KG1 (cell line): Measurements from ENCODE around the gene DDX25.
"Not testable (repeated sequence)": the region's sequence is repeated elsewhere in the genome, so short reads cannot be mapped to it uniquely, and the experiment has no call there.

Experiments
- DNase-seq: peaks from one replicate; lab custom pipeline; 2025; lab: John Stamatoyannopoulos, UW

DDX25 gene

GRCh38 chr11:125903711-125904659 lies at the start of gene DDX25:
TSS of gene DDX25 (plus strand) at chr11:125904508. CDS start at chr11:125904518, 10 bp downstream.
- no peak for DNase-seq

- not testable (repeated sequence) for DNase-seq
These were observed 46.6 kb upstream of the DDX25 start for GRCh38 chr11:125857670-125858069.

- DNase-seq = not testable (repeated sequence)
These were observed 41.5 kb upstream of the DDX25 start for GRCh38 chr11:125862786-125863185.

DNA sequence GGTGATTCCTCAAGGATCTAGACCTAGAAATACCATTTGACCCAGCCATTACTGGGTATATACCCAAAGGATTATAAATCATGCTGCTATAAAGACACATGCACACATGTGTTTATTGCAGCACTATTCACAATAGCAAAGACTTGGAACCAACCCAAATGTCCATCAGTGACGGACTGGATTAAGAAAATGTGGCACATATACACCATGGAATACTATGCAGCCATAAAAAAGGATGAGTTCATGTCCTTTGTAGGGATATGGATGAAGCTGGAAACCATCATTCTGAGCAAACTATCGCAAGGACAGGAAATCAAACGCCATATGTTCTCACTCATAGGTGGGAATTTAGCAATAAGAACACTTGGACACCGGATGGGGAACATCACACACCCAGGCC lies 39.0 kb upstream of the DDX25 start:
- DNase-seq = not testable (repeated sequence)

GRCh38 chr11:125869521-125869920 lies 34.8 kb upstream of the DDX25 start:
- DNase-seq = no peak

- DNase-seq = no peak
These were observed 32.7 kb upstream of the DDX25 start for GRCh38 chr11:125871391-125872137.

DNA sequence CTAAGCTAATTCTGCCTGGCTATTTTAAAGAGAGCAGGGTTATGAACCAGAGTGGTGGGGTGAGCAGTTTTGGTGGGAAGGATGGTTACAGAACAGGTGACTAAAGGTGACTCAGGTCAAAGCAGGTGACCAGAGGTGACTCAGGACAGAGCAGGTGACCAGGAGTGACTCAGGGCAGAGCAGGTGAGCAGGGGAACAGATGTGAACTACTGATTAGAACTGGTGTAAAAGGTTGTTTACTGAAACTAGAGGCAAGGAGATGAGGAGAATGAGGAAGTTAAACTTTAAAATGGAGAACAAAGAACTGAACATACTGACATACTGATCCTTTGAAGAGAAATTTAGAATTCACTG lies 32.2 kb upstream of the DDX25 start:
- DNase-seq = no peak

DNA sequence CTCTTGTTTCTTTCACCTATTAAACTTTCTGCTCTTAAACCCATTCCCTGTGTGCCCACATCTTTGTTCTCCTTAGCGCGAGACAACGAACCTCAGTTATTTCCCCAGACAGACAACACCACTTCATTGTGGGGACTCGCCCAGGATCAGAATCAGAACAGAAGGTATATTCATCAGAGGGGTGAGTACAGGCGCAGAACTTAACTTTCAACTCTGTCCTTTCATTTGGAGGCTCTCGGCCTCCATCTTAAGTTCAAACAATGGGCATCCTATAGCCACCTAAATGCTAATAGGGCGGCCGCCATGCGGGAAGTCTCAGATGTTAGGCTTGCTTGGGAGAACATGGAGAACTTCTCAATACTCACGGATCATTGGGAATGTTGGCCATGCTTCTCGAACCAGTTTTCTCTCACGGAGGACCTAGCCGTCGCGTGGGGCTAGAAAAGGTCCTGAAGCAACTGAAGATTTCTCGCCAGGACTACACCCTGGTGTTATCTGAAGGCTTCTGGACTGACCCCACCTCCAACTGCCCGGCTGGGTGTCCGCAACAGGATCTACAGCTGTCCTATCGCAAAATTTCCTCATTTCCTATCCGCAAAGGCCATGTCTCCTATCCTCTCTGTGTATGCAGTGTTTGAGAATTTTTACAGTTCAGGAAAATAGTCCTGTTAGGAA lies 30.3 kb upstream of the DDX25 start:
- DNase-seq = no peak

DNA sequence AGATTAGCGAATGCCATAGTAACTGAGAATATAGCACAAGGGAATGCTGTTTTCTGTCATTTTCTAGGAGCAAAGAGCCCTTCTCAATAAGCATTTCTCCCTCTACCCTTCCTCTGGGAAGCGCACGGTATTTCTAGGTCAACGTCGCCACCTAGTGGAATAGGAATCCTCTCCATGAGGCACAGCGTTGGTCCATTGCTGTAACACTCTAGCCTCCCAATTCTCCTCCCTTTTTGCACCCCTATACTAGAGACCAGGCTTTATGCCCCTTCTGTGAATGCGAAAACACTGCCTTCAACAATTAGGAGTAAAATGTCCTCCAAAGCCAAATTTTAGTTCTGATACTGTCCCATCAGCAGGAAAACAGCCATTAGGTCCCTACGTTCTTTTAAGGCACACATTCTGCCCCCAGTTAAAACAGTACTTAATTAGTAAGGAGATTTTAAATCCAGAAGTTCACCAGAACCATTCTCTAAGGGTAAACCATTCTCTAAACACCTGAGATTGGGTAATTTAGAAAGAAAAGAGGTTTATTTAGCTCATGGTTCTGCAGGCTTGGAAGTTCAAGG lies 29.7 kb upstream of the DDX25 start:
- DNase-seq = peak; percentile 29

- DNase-seq = no peak
These were observed 23.0 kb upstream of the DDX25 start for GRCh38 chr11:125881291-125881690.

DNA sequence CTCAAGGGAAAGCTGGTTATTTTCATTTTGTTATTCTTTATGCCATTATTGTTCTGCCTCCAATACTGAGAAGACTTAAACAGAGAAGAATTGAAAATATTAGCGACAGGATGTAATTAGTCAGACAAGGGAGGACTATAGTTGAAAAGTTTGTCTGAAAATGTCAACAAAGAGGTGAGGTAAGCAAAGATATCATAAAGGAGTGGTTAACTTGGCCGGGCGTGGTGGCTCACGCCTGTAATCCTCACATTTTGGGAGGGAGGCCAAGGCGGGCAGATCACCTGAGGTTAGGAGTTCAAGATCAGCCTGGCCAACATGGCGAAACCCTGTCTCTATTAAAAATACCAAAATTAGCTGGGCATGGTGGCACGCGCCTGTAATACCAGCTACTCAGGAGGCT lies 20.9 kb upstream of the DDX25 start:
- no peak for DNase-seq

DNA sequence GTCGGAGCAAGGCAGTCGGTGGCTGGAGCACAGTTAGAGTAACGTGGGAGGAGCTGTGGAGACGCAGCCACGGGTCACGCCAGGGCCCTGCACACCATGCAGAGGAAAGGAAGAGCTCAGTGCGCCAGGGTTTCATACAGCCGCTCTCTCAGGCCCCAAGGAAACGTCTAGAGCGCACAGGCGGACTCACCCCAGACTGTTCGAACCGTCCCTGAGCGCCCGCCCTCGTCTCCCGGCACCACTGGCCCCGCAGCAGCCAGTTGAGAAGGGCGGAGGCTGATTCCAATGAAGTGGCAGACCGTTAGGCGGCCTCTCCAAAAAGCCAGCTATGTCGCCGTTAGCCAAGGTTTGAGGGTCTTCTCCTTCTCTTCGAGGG lies 17.3 kb upstream of the DDX25 start:
- DNase-seq = no peak

- peak; percentile 87 for DNase-seq
These were observed 16.7 kb upstream of the DDX25 start, which contains the start of gene HYLS1 for GRCh38 chr11:125887373-125888324. TSS of gene HYLS1 (plus strand) at chr11:125887668. CDS start at chr11:125899369, 11,701 bp downstream.

DNA sequence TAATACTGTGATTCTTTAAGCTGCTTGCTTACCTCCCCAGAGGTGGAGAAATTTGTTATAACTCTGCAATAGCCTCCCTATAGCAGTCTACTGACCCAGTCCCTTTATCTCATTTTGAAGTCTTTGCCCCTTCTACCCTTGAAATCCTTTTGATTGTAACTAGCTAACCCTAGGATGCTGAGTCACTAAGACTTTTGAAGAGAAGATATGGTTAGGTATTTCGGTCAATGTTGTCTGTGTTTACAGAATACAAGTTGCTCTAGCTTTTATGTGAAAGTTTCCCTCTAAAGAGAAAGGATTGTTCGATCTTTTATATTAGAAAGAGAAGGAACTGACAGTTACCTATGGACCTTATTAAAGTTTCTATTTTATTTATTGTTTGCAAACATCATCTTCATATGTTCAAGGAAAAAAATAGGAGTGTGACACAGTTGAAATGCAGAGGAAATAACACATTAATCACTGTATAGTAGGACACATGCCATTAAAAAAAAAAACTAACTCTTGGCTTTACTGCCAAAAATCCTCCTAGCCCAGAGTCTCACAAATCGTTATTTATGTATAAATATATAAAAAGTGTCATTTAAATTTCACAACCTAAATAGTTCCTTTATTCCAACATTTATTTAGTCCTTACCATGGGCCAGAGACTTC lies 13.7 kb upstream of the DDX25 start:
- DNase-seq = no peak

- DNase-seq = no peak
These were observed 12.2 kb upstream of the DDX25 start for GRCh38 chr11:125892071-125892470.

DNA sequence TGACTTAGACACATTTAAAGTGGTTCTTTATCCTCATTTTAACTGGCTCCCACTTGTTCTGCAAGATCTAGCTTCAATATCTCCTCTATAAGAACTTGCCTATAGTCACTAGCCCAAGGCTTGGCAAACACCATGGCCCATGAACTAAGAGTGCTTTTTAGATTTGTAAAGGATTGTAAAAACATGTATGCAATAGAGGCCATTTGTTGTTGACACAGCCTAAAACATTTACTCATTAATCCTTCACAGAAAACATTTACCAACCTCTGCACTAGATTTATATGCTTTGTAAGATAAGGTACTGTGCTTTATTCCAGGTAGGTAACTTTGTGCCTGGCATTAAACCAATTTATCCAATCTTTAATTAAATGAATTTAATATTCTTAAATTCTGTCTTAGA lies 11.3 kb upstream of the DDX25 start:
- no peak for DNase-seq

- DNase-seq = no peak
These were observed 2.4 kb upstream of the DDX25 start for GRCh38 chr11:125901872-125902271.

- DNase-seq = no peak
These were observed 1.9 kb upstream of the DDX25 start for GRCh38 chr11:125902277-125902926.

DNA sequence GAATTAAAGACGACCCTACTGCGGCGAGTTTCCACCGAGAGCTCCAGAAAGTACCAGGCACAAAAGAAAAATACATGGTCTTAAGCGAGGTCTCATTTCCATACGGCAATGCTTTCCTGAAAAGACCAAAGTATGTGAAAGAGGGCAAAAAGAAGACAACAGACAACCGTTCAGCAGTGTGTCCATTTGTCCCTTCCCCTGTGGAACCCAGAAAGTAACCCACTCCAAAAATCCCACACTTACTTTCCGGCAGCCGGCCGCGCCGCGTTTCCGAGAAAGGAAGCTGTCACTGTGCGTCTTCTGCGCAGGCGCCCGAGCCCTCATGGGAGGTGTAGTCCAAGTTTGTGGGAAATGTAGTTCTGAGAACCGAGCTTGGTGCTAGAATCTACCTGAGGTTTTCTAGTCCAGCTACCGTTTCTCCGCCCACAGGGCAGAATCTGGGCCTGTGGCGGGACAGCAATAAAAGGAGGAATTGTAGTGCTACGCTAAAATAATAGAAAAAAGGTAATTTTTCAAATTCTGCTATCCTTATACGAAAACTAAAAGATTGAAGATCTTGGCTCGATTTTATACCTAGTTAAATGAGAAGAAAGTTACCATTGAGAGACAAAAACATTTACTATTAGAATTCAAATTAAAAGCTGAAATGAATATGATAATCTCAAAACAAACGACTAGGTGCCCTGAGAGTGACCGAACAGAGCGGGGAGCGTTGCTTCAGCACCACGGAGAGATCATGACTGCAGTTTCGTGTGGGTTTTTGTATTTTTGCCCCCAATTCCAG lies 1.2 kb upstream of the DDX25 start, which contains the start of gene PUS3:
Gene PUS3, minus strand, starts transcription at position 280 of the 784 bp plus-strand sequence. CDS start 6,922 bp downstream, outside the sequence.
- DNase-seq = peak; percentile 70
